Peyer's patch (tissue), 4 donors: ENCODE results near the gene UACA.

Source experiments
- POLR2A ChIP-seq, 2 donors: fragments of 450-650 bp; IDR thresholded peaks; one replicate each; pipeline ENCODE4 v1.5.1; 2017; ENCODE audit warnings: antibody characterized with exemption in 2 of 2, mild to moderate bottlenecking in 2 of 2, moderate library complexity in 2 of 2
- TF ChIP-seq, protein P1 (sequence below), 6 experiments: fragments of 450-650 bp in 4 of 6; fragments of 200-600 bp in 2 of 6; sonication (generic) in 1 of 6; IDR thresholded peaks; one replicate each; pipeline ENCODE4 v1.5.1; 2017 to 2019; ENCODE audit warnings: antibody characterized with exemption in 6 of 6, mild to moderate bottlenecking in 3 of 6, moderate library complexity in 1 of 6

DNA sequence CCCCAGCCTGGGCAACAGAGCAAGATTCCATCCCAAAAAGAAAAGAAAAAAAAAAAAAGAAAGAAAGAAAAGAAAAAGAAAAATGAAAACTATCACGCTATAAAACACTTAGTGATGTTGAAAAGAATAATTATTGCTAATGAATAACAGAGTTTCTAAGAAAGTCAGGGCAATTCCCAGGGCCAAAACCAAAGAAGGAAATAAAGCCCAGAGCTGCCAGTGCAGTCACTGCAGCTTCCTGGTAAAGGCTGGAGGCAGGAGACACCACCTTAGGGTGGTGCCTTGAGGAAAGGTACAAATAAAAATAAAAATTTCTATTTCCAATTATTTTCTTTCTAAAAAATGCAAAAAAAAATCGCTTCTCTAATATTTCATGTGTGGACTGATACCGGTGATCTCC, 19.7 kb upstream of the UACA start:
- TF ChIP-seq POLR2A (IDR thresholded peaks at IDR 0.05), result no peak
- TF ChIP-seq, protein P1, sequence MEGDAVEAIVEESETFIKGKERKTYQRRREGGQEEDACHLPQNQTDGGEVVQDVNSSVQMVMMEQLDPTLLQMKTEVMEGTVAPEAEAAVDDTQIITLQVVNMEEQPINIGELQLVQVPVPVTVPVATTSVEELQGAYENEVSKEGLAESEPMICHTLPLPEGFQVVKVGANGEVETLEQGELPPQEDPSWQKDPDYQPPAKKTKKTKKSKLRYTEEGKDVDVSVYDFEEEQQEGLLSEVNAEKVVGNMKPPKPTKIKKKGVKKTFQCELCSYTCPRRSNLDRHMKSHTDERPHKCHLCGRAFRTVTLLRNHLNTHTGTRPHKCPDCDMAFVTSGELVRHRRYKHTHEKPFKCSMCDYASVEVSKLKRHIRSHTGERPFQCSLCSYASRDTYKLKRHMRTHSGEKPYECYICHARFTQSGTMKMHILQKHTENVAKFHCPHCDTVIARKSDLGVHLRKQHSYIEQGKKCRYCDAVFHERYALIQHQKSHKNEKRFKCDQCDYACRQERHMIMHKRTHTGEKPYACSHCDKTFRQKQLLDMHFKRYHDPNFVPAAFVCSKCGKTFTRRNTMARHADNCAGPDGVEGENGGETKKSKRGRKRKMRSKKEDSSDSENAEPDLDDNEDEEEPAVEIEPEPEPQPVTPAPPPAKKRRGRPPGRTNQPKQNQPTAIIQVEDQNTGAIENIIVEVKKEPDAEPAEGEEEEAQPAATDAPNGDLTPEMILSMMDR (IDR thresholded peaks at IDR 0.05), result no peak
